Liver (tissue), 9 donors: ENCODE results near the gene LPP. TPM values are rescaled to one million over a fixed set of nuclear protein-coding genes. Genes with fewer than 3 reads are reported as not detected.

ENCODE experiments used
- DNase-seq: peaks from one replicate; pipeline ENCODE4 v3.0.0-alpha.2; 2017; ENCODE audit warnings: low spot score
- H3K27ac ChIP-seq, 2 donors: one replicate each; pipeline ENCODE4 v1.7.0; 2013; ENCODE audit warnings: inconsistent platforms in 2 of 2, low read length in 2 of 2, control low read depth in 1 of 2, low read depth in 1 of 2, mild to moderate bottlenecking in 1 of 2
- H3K27me3 ChIP-seq, 4 donors: one replicate each; pipeline versions ENCODE4 v1.6.1 to v1.7.0; 2013; ENCODE audit warnings: low read length in 3 of 4, inconsistent platforms in 1 of 4, mild to moderate bottlenecking in 1 of 4, moderate library complexity in 1 of 4; ENCODE audit not compliant: control insufficient read depth in 4 of 4, insufficient read depth in 4 of 4
- H3K36me3 ChIP-seq, 4 donors: one replicate each; pipeline versions ENCODE4 v1.6.1 to v1.7.0; 2013; ENCODE audit warnings: low read length in 3 of 4, mild to moderate bottlenecking in 3 of 4, low read depth in 1 of 4, moderate library complexity in 1 of 4; ENCODE audit not compliant: control insufficient read depth in 4 of 4, insufficient read depth in 3 of 4
- H3K4me1 ChIP-seq, 4 donors: one replicate each; pipeline versions ENCODE4 v1.6.1 to v1.7.0; 2013; ENCODE audit warnings: low read length in 3 of 4, mild to moderate bottlenecking in 3 of 4, moderate library complexity in 1 of 4; ENCODE audit not compliant: control insufficient read depth in 4 of 4, insufficient read depth in 4 of 4
- H3K4me3 ChIP-seq, 3 donors: one replicate each; pipeline versions ENCODE4 v1.6.1 to v1.7.0; 2013; ENCODE audit warnings: low read length in 3 of 3, control low read depth in 1 of 3, low read depth in 1 of 3, mild to moderate bottlenecking in 1 of 3
- H3K9ac ChIP-seq, 2 donors: one replicate each; pipeline ENCODE4 v1.7.0; 2013; ENCODE audit warnings: low read length in 2 of 2, mild to moderate bottlenecking in 2 of 2, moderate library complexity in 2 of 2, control low read depth in 1 of 2, low read depth in 1 of 2
- H3K9me3 ChIP-seq, 4 donors: one replicate each; pipeline versions ENCODE4 v1.6.1 to v1.7.0; 2013; ENCODE audit warnings: low read length in 3 of 4; ENCODE audit not compliant: control insufficient read depth in 4 of 4
- ATF3 ChIP-seq: IDR thresholded peaks from 2 replicates; pipeline ENCODE4 v1.6.1; 2016; ENCODE audit warnings: antibody characterized with exemption
- CTCF ChIP-seq: fragments of 150-350 bp; IDR thresholded peaks from 2 replicates; pipeline ENCODE4 v1.5.1; 2017; ENCODE audit warnings: improper control_type of control experiment, low read depth, low read length; ENCODE audit not compliant: missing input control
- EGR1 ChIP-seq, 2 donors: IDR thresholded peaks; 2 replicates each; pipeline ENCODE4 v1.6.1; 2016 to 2018; ENCODE audit warnings: antibody characterized with exemption in 2 of 2, low read depth in 2 of 2
- FOXA1 ChIP-seq: IDR thresholded peaks from 2 replicates; pipeline ENCODE4 v1.6.1; 2016; ENCODE audit warnings: antibody characterized with exemption
- FOXA2 ChIP-seq: IDR thresholded peaks from 2 replicates; pipeline ENCODE4 v1.6.1; 2016; ENCODE audit warnings: antibody characterized with exemption
- GABPA ChIP-seq, 2 donors: IDR thresholded peaks in 1 of 2; conservative IDR thresholded peaks in 1 of 2; 2 replicates each; pipeline ENCODE4 v1.6.1; 2016; ENCODE audit warnings: antibody characterized with exemption in 2 of 2, mild to moderate bottlenecking in 1 of 2, moderate library complexity in 1 of 2
- HNF4A ChIP-seq, 2 donors: conservative IDR thresholded peaks; 2 replicates each; pipeline ENCODE4 v1.6.1; 2016; ENCODE audit warnings: antibody characterized with exemption in 2 of 2, mild to moderate bottlenecking in 2 of 2
- HNF4G ChIP-seq: IDR thresholded peaks from 2 replicates; pipeline ENCODE4 v1.6.1; 2016; ENCODE audit warnings: antibody characterized with exemption
- NR2F2 ChIP-seq: IDR thresholded peaks from 2 replicates; pipeline ENCODE4 v1.6.1; 2016; ENCODE audit warnings: antibody characterized with exemption
- RAD21 ChIP-seq, 2 donors: IDR thresholded peaks; 2 replicates each; pipeline ENCODE4 v1.6.1; 2016; ENCODE audit warnings: antibody characterized with exemption in 2 of 2, mild to moderate bottlenecking in 2 of 2
- REST ChIP-seq: IDR thresholded peaks from 2 replicates; pipeline ENCODE4 v1.6.1; 2016; ENCODE audit warnings: antibody characterized with exemption, mild to moderate bottlenecking
- RXRA ChIP-seq, 2 donors: IDR thresholded peaks; 2 replicates each; pipeline ENCODE4 v1.6.1; 2017 to 2018; ENCODE audit warnings: antibody characterized with exemption in 2 of 2, mild to moderate bottlenecking in 1 of 2
- SP1 ChIP-seq: IDR thresholded peaks from 2 replicates; pipeline ENCODE4 v1.6.1; 2018; ENCODE audit warnings: antibody characterized with exemption, mild to moderate bottlenecking
- TAF1 ChIP-seq: conservative IDR thresholded peaks from 2 replicates; pipeline ENCODE4 v1.6.1; 2016; ENCODE audit warnings: antibody characterized with exemption, mild to moderate bottlenecking
- YY1 ChIP-seq: IDR thresholded peaks from 2 replicates; pipeline ENCODE4 v1.6.1; 2016; ENCODE audit warnings: antibody characterized with exemption, mild to moderate bottlenecking
- ZBTB33 ChIP-seq: IDR thresholded peaks from 2 replicates; pipeline ENCODE4 v1.6.1; 2016; ENCODE audit warnings: antibody characterized with exemption
- WGBS: extraction: QIAGEN DNeasy Blood & Tissue Kit; methylation state at CpG from one replicate; pipeline ENCODE4 v1.1.7; 2013; 5-methylcytosine and 5-hydroxymethylcytosine counted together
- polyA plus RNA-seq, 2 donors: library from polyadenylated mRNA; stranded (reverse) in 1 of 2; unstranded in 1 of 2; fragments of 200-250 nt in 1 of 2; fragments of >200 nt in 1 of 2; fragmentation: Nextera tagmentation in 1 of 2; extraction: Ambion mirVana in 1 of 2; gene quantifications; one replicate each; pipeline versions ENCODE4 v1.2.1 to v1.2.3, GENCODE V29; 2013 to 2015
- total RNA-seq, 2 donors: library from RNA; depleted of rRNA; stranded (reverse); fragments of >200 nt; gene quantifications; one replicate each; pipeline ENCODE4 v1.2.3, GENCODE V29; 2014
- donor health status: healthy.
- donor health status: healthy.
- donor health status: healthy.
- donor health status: healthy.
- donor health status: healthy.

Gene LPP
- total and polyA plus RNA-seq, 4 donors: 3.3 to 53.7 (median 28.2) TPM

GRCh38 chr3:188869628-188870027, 715.7 kb downstream of the LPP start:
- no peak overlapping the region for H3K9ac ChIP-seq
- no peaks in the 10 kb centered on the region for H3K27me3 ChIP-seq
- 96% methylated on average over 3 of the region's 3 CpGs for WGBS
- DNase-seq: no peak
- TF ChIP-seq ZBTB33: no peak
- no peak for TF ChIP-seq NR2F2
- TF ChIP-seq RXRA (IDR thresholded peaks at IDR 0.05): no peak
- H3K36me3 ChIP-seq: peaks cover 2 to 26% (median 10%) of the 10 kb centered on the region in 4 donors
- H3K9me3 ChIP-seq: no peaks in the 10 kb centered on the region
- peaks cover 0 to 3% (median 0%) of the 10 kb centered on the region in 4 donors for H3K4me1 ChIP-seq
- no peak overlapping the region for H3K27ac ChIP-seq
- H3K4me3 ChIP-seq: no peak overlapping the region

GRCh38 chr3:188870431-188870830, 716.5 kb downstream of the LPP start:
- no peak overlapping the region for H3K27ac ChIP-seq
- no peaks in the 10 kb centered on the region for H3K27me3 ChIP-seq
- peaks cover 2 to 26% (median 13%) of the 10 kb centered on the region in 4 donors for H3K36me3 ChIP-seq
- no peak overlapping the region for H3K9ac ChIP-seq
- no peak overlapping the region for H3K4me3 ChIP-seq
- TF ChIP-seq HNF4A (conservative IDR thresholded peaks at IDR 0.05) (no peak), REST (no peak), HNF4G (no peak), SP1 (no peak), ATF3 (no peak), YY1 (no peak), TAF1 (no peak), NR2F2 (no peak), RAD21 (IDR thresholded peaks at IDR 0.05) (no peak), EGR1 (IDR thresholded peaks at IDR 0.05; ENCODE audit: low read depth in 2 of 2) (no peak), CTCF (no peak), GABPA (IDR thresholded peaks at IDR 0.05 in 1 of 2, conservative IDR thresholded peaks at IDR 0.05 in 1 of 2) (no peak), RXRA (IDR thresholded peaks at IDR 0.05) (no peak), FOXA2 (no peak), FOXA1 (no peak)
- no peaks in the 10 kb centered on the region for H3K9me3 ChIP-seq
- no peak for DNase-seq
- WGBS: 95% methylated on average over 8 of the region's 8 CpGs
- peaks cover 0 to under 1% (median 0%) of the 10 kb centered on the region in 4 donors for H3K4me1 ChIP-seq
